ENCODE measurements around the gene KCNK4.
"Not testable (repeated sequence)": the region's sequence is repeated elsewhere in the genome, so short reads cannot be mapped to it uniquely, and the experiment has no call there.

The KCNK4 gene

DNA sequence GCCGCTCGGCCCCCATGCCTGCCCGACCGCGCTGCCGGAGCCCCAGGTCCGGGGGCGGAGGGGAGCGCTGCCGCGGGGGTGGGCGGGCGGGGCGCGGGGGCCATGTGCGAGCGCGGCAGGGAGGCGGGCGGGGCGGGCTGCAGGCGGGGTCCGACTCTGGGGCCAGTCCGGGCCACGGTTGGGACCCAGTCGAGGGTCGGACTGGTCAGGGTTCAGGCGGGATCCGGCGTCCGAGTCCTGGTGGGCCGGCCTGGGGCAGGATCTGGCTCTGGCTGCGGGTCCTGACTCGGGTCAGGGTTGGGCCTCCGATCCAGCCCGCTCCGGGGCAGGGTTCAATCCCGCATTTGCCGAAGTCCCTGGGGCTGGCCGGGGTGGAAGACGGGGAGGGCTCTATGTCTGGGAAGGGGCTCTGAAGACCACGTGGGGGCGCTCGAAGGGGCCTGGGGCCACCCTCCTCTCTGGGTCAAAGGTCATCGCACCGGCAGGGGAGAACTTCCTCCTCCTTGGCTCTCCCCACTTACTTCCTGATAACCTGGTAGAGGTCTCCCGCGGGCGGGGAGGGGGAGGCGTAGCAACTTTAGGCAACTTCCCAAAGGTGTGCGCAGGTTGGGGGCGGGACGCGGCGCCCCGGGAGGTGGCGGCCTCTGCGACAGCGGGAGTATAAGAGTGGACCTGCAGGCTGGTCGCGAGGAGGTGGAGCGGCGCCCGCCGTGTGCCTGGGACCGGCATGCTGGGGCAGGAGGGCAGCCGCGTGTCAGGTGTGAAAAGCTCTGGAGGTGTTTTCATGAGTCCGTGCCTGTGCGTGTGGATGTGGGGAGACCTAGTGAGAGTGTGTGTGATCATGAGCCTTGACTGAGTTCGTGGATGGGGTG is 14.8 kb downstream of the KCNK4 start:
- FAIRE-seq (no peak), DNase-seq (ENCODE audit: low spot score) (no peak)

DNA sequence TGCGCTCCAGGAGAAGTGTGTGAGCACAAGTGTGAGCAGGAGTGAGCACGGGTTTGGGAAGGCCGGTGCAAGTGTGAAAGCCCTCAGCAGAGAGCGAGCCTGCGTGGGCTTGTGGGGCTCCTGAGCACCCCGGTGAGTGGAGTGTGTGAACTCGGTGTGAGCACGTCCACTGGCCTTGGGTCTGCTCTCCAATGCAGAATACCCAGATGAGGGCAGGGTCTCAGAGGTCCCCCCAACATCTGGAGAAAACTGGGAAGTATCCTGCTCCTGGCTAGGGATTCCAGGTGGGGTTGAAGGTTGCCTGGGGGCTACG is 15.4 kb downstream of the KCNK4 start:
- DNase-seq (ENCODE audit: low spot score) (no peak), FAIRE-seq (no peak)

DNA sequence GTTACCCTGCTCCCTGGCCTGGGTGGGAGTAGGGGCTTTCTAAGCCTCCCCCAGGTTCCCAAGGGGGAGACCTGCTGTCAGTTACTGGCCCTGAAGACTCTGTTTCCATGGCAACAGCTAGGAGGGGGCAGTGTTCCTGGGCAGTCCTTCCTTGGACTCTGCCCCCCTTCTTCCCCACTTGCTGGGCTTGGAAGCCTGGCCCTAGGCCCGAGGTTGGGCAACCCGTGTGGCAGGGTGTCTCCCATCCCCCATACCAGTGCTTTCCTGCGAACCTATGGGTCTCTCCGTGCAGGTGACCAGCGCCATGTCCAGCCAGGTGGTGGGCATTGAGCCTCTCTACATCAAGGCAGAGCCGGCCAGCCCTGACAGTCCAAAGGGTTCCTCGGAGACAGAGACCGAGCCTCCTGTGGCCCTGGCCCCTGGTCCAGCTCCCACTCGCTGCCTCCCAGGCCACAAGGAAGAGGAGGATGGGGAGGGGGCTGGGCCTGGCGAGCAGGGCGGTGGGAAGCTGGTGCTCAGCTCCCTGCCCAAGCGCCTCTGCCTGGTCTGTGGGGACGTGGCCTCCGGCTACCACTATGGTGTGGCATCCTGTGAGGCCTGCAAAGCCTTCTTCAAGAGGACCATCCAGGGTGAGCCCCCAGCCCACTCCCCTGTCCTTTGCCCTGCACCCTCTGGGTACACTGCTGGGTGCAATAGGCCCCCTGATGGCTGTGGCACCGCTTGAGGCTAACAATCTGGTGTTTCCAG is 15.9 kb downstream of the KCNK4 start:
- FAIRE-seq (no peak), DNase-seq (ENCODE audit: low spot score) (no peak)

DNA sequence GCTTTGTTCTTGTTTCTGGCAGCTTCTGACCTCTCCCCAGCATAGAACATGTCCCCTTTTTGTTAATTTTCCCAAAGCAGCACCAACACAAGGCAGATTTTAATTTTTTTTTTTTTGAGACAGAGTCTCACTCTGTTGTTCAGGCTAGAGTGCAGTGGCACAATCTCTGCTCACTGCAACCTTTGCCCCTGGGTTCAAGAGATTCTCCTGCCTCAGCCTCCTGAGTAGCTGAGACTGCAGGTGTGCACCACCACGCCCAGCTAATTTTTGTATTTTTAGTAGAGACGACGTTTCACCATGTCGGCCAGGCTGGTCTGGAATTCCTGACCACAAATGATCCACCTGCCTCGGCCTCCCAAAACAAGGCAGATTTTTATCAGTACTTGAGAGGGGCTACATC is 16.7 kb downstream of the KCNK4 start:
- FAIRE-seq; DNase-seq (ENCODE audit: low spot score): not testable (repeated sequence)

DNA sequence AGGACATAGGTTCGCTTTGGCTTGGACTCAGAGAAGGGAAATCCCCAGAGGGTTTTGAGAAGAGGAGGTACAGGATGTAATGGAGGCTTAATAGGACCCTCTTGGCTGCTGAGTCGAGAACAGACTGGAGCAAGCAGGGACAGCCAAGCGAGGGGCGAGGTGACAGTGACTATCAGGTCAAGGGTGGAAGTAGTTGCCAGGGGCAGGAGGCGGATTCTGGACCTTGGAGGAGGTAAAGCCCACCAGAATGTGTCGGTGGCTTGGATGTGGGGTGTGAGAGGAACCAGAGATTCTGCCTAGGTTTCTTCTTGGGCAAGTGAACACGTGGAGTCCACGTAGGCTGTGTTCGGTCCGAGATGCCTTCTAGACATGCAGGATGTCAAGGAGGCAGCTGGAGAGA is 21.8 kb downstream of the KCNK4 start:
- DNase-seq (ENCODE audit: low spot score): no peak
- FAIRE-seq: no peak

DNA sequence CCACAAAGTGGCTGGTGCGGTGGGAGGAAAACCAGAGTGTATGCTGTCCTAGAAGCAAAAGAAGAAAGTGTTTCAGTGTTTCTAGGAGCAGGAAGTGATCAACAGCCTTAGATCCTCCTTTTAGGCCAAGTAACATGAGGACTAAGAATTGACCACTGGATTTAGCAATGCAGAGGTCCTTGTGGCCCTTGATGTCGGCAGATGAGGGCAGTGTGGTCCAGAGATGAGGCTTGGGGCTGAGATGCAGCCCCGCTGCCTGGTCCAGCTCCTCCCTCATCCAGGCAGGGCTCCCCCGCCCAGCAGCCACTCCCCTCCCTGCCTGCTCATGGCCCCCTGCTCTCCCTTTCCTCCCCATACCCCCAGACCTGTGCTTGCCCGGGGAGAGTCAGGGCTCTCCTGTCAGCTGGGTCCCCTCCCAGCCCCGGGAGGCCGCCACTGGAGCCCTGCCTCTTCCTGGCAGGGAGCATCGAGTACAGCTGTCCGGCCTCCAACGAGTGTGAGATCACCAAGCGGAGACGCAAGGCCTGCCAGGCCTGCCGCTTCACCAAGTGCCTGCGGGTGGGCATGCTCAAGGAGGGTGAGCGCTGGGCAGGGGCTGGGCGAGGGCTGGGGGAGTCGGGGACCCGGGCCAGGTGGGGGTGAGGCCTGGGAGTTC is 22.5 kb downstream of the KCNK4 start:
- FAIRE-seq (no peak), DNase-seq (ENCODE audit: low spot score) (no peak)

DNA sequence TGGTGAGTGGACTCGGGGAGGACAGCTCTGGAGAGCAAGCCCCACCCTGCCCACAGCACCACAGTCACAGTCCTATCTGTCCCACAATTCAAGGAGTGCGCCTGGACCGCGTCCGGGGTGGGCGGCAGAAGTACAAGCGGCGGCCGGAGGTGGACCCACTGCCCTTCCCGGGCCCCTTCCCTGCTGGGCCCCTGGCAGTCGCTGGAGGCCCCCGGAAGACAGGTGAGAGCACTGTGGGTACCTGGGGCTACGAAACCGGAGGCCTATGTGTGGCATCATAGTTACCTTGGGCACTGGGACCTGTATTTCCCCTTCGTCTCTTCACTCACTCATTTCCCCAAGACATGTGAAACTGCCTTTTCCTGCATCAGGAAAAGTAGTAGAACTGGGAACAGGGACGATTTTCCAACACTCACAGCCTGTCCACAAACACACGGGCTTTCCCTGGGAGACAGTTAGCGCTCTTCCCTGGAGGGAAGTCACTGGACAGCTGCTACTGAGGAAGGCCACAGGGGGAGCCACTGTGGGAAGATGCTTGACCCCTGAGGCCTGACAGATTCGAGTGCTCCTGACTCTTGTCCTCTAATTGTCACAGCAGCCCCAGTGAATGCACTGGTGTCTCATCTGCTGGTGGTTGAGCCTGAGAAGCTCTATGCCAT is 23.2 kb downstream of the KCNK4 start:
- DNase-seq (ENCODE audit: low spot score) (no peak), FAIRE-seq (no peak)

DNA sequence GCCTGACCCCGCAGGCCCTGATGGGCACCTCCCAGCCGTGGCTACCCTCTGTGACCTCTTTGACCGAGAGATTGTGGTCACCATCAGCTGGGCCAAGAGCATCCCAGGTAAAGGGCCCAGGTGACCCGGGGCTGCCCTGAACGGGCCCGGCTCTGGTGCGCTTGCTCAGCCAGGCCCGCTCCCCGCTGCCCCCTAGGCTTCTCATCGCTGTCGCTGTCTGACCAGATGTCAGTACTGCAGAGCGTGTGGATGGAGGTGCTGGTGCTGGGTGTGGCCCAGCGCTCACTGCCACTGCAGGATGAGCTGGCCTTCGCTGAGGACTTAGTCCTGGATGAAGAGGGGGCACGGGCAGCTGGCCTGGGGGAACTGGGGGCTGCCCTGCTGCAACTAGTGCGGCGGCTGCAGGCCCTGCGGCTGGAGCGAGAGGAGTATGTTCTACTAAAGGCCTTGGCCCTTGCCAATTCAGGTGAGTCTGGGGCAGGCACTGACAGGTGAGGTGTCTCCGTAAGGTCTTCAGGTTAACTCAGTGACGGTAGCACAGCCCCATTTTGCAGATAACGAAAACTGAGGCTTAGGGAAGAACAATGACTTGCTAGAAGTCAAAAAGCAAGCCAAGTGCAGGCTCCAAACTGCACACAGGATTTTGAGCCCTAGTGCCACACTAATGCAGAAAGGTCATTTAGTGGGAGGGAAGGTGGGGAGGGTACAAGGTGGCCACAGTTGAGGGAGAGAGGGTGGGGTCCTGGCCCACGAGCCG is 23.9 kb downstream of the KCNK4 start:
- DNase-seq (ENCODE audit: low spot score): no peak
- FAIRE-seq: no peak

DNA sequence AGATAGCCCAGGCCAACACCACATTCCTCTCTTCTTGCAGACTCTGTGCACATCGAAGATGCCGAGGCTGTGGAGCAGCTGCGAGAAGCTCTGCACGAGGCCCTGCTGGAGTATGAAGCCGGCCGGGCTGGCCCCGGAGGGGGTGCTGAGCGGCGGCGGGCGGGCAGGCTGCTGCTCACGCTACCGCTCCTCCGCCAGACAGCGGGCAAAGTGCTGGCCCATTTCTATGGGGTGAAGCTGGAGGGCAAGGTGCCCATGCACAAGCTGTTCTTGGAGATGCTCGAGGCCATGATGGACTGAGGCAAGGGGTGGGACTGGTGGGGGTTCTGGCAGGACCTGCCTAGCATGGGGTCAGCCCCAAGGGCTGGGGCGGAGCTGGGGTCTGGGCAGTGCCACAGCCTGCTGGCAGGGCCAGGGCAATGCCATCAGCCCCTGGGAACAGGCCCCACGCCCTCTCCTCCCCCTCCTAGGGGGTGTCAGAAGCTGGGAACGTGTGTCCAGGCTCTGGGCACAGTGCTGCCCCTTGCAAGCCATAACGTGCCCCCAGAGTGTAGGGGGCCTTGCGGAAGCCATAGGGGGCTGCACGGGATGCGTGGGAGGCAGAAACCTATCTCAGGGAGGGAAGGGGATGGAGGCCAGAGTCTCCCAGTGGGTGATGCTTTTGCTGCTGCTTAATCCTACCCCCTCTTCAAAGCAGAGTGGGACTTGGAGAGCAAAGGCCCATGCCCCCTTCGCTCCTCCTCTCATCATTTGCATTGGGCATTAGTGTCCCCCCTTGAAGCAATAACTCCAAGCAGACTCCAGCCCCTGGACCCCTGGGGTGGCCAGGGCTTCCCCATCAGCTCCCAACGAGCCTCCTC is 24.8 kb downstream of the KCNK4 start:
- DNase-seq (ENCODE audit: low spot score); FAIRE-seq: not testable (repeated sequence)

DNA sequence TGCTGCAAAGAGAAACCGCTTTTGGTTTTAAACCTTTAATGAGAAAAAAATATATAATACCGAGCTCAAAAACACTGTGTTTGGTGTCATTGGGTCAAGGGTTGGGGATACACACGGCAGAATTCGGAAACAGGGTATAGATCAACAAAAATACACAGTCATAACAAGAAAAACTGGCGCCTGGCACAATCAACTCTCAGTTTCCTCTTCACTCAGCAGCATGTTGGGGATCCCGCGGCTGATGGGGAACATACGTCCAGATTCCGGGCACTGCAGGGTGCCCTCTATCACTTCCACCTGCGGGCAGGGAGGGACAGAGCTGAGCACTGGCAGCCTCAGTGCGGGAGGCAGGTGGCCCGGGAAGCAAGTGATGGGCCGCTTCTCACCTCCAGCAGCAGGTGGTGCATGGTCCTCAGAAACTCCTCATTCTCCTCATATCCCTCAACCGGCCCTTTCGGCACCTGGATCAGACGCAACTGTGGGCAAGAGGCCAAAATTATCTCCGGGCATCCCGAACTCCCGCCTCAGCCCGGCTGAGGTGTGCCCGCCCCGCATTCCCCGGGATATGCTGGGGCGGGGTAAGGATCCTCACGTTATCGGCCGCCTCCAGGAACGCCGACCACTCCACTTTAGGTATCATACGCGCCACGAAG is 25.7 kb downstream of the KCNK4 start:
- FAIRE-seq (no peak), DNase-seq (ENCODE audit: low spot score) (no peak)

DNA sequence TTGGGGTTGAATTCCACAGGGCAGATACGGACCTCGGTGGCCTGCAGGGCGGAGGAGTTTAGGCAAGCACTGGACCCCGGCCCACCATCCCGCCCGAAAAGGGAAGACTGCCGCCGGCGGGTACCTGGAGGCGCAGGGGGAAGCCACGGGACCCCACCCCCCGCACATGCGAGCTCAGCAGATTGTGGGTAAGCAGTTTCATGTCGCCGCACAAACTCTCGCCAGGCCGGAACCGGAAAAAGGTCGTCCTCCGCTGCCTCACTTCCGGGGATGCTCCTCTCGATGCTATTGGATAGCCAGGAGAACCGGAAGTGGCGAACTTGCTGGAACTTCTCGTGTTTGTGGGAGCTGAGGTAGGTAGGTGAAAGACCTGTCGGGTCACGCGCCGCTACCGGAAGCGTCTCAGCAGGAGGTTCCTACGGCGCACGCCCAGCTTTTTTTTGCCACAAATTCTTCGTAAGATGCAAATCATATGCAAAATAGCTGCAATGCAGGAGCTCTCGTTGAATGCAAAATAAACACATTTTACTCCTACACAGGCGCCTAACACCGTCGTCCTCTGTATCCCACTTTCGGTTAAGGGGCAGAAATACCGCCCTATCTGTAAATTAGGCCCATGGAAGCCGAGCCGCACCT is 26.3 kb downstream of the KCNK4 start, which contains the start of gene TRMT112:
Gene TRMT112 (minus strand): TSS at position 235 of the 636 bp plus-strand sequence. CDS start 33 bp downstream, at position 202.
- DNase-seq (ENCODE audit: low spot score) (peak; percentile 90), FAIRE-seq (peak; percentile 86)

DNA sequence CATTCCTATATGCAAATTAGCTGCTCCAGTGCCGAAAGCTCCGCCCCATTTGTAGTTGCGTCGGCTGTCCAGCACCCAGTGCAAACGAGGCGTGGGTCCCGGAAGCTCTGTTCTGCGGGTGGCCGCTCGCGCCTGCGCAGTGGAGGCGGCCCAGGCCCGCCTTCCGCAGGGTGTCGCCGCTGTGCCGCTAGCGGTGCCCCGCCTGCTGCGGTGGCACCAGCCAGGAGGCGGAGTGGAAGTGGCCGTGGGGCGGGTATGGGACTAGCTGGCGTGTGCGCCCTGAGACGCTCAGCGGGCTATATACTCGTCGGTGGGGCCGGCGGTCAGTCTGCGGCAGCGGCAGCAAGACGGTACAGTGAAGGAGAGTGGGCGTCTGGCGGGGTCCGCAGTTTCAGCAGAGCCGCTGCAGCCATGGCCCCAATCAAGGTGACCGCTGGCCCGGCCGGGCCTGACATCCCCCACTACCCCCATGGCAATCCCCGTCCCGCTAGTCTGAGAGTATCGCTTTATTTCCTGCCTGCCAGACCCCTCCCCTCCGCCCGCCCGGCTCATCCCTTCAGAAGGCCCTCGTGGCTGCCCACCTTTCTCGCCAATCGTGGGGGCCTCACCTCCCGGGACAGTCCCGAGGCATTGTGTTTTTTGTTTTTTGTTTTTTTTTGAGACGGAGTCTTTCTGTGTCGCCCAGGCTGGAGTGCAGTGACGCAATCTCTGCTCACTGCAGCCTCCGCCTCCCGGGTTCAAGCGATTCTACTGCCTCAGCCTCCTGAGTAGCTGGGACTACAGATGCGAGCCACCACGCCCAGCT is 27.1 kb downstream of the KCNK4 start, which contains the start of gene PRDX5:
Gene PRDX5 (plus strand): TSS at position 161 of the 805 bp plus-strand sequence. CDS start 95 bp downstream, at position 256.
- FAIRE-seq (peak; percentile 93), DNase-seq (ENCODE audit: low spot score) (peak; percentile 96)

DNA sequence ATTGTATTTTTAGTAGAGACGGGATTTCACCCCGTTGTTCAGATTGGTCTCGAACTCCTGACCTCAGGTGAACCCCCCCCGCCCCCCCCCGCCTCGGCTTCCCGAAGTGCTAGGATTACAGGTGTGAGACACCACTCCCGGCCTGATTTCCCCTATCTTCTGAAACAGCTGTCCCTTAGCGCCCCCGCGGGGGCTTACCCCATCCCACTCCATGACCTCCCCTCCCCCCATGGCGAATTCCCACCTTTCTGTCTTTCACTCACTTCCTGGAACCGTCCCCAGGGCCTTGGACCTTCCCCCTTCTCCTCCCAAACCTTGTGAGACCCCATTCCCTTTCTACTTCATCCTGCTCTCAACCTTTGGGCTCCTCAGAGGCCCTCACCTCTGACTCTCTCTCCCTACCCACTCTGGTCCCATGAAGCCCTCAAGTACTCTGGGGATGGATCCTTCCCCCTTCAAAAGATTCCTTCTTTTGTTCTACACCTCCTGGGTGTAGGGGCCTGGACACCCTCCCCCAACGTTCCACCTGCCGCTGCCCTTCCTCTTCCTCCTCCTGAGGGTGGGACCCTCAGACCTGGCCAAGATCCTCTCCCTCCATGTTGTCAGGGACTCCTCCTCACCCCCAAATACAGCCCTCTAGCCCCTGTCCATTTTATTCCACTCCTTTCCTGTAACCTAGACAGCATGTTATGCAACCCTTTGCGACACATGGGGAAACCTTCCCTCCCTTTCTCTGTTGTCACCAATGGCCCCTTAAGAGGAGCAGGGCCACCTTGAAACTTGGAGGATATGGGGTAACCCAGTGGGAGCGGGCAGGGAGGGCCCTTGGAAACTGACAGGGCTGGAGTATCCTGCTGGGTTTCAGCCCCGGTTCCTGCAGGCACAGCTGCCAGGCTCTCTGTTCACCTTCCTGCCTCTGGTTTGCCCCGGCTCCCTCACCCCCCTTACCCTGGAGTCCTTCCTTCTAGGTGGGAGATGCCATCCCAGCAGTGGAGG is 28.0 kb downstream of the KCNK4 start:
- FAIRE-seq (no peak), DNase-seq (ENCODE audit: low spot score) (no peak)

DNA sequence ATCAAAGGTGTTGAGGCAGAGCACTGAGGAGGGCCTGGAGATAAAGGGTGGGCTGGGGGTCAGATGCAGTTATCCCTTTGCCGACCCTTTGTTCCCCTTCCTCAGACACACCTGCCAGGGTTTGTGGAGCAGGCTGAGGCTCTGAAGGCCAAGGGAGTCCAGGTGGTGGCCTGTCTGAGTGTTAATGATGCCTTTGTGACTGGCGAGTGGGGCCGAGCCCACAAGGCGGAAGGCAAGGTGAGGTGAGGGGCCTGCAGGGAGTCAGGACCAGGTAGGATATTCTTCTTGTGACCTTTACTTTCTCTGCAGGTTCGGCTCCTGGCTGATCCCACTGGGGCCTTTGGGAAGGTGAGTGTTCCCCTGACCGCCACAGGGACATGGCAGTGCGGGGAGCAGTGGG is 29.5 kb downstream of the KCNK4 start:
- FAIRE-seq (no peak), DNase-seq (ENCODE audit: low spot score) (no peak)

DNA sequence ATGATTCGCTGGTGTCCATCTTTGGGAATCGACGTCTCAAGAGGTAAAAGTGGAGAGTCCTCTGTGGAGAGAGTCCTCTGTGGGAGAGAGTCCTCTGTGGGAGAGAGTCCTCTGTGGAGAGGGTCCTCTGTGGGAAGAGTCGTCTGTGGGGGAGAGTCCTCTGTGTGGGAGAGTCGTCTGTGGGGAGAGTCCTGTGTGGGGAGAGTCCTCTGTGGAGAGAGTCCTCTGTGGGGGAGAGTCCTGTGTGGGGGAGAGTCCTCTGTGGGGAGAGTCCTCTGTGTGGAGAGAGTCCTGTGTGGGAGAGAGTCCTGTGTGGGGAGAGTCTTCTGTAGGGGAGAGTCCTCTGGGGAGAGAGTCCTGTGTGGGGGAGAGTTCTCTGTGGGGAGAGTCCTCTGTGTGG is 29.9 kb downstream of the KCNK4 start:
- no peak for DNase-seq (ENCODE audit: low spot score)
- no peak for FAIRE-seq

DNA sequence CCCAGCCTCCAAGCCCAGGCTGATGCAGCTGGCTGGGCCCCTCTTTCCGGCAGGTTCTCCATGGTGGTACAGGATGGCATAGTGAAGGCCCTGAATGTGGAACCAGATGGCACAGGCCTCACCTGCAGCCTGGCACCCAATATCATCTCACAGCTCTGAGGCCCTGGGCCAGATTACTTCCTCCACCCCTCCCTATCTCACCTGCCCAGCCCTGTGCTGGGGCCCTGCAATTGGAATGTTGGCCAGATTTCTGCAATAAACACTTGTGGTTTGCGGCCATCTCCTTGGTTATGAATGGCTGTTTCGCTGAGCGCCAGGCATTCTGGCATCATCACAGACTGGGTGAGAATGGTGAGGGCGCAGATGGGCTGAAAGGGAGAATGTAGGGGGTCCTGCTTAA is 30.4 kb downstream of the KCNK4 start:
- DNase-seq (ENCODE audit: low spot score) (peak; percentile 75), FAIRE-seq (peak; percentile 40)

DNA sequence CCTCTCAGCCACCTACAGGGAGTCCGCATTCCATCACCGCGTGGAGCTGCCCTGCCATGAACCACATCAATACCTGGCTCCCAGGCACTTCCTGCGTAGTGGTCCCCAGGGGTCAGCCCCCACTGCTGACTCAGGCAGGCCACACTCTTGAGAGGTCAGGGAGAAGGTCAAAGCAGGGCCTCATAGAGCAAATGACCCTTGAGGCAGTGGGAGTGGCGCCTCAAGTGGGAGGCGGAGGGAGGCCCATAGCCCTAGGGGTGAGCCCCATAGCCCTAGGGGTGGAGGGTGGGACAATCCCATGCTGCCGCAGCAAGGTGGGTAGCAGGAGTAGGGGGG is 31.8 kb downstream of the KCNK4 start:
- FAIRE-seq: no peak
- DNase-seq (ENCODE audit: low spot score): no peak
